Heart left ventricle (tissue), 13 donors: ENCODE data around the gene CYP11A1.

Source experiments
- POLR2A ChIP-seq, 2 donors: fragments of 450-650 bp; IDR thresholded peaks; one replicate each; pipeline ENCODE4 v1.6.1; 2017; ENCODE audit warnings: antibody characterized with exemption in 2 of 2, mild to moderate bottlenecking in 2 of 2, moderate library complexity in 2 of 2
- TF ChIP-seq, protein P1 (sequence below), 12 donors: fragments of 200-600 bp; sonication (generic) in 4 of 12; IDR thresholded peaks; one replicate each; pipeline versions ENCODE4 v1.5.0 to v1.8.0; 2018 to 2022; ENCODE audit warnings: antibody characterized with exemption in 12 of 12, mild to moderate bottlenecking in 5 of 12
- donor health status: ischemic (EF 13 %, LVEDD 7.1; RV severe dilation, severe dysfunction).
- donor health status: DM: no; HTN: yes; CAD: no.
- donor health status: DM: no; HTN: no; CAD: no.
- donor health status: ischemic (EF 25% LVEDD 6.9; RV normal size, moderate dysfunction).
- donor health status: ischemic (EF 25% LVEDD 5.7; RV mildly dilated, moderate dysfunction).
- donor health status: ischemic (EF 35%, LVEDD 5.7; RV mildly dilated, moderate dysfunction).
- donor health status: nonischemic (EF 11% LVEDD 7.7; RV severe dilation, severe dysfunction).
- donor health status: DM: yes; HTN: yes; CAD: no.
- donor health status: PGD.
- donor health status: ischemic (EF 29% LVEDD 5.4; RV normal size, mild dysfunction).
- donor health status: nonischemic (EF 23%, LVEDD 6.1; RV moderate dilation, normal function).

DNA sequence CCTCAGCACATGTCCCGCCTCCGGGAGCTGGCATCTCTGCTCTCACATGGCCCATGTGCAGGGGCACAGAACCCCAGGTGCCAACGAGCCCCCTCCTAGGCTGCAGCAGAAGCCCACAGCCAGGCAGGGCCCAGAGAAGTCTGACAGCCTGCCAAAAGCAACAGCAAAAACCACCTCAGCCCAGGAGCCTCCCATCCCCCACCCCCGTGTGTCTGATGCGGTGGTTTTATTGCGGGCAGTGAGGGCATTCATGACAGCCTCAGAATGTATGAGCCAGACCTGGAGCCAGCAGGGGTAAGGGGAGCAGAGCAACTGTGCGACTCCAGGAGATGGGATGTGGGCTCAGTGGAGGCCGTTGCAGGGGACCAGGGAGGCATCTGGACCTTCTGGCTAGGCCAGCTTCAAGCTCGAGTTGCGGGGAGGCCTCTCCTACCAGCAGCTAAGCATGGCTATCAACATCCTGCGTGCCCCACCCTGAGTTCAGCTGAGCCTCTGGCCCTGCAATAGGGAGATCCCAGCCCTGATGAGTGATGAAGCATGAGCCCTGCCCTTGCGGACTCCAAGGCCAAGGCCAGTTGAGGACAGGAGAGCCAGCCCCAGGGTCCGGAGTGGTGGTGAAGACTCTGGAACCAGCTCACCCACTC is 52.5 kb downstream of the CYP11A1 start:
- TF ChIP-seq, protein P1, sequence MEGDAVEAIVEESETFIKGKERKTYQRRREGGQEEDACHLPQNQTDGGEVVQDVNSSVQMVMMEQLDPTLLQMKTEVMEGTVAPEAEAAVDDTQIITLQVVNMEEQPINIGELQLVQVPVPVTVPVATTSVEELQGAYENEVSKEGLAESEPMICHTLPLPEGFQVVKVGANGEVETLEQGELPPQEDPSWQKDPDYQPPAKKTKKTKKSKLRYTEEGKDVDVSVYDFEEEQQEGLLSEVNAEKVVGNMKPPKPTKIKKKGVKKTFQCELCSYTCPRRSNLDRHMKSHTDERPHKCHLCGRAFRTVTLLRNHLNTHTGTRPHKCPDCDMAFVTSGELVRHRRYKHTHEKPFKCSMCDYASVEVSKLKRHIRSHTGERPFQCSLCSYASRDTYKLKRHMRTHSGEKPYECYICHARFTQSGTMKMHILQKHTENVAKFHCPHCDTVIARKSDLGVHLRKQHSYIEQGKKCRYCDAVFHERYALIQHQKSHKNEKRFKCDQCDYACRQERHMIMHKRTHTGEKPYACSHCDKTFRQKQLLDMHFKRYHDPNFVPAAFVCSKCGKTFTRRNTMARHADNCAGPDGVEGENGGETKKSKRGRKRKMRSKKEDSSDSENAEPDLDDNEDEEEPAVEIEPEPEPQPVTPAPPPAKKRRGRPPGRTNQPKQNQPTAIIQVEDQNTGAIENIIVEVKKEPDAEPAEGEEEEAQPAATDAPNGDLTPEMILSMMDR (IDR thresholded peaks at IDR 0.05), result no peak
- no peak for TF ChIP-seq POLR2A (IDR thresholded peaks at IDR 0.05)
